ENCODE measurements around the gene FNDC3B. TPM values are rescaled to one million over a fixed set of nuclear protein-coding genes. Genes with fewer than 3 reads are reported as not detected.

FNDC3B gene
- total and polyA plus RNA-seq, 12 donors = 9.7 to 118 (median 85.0) TPM

DNA sequence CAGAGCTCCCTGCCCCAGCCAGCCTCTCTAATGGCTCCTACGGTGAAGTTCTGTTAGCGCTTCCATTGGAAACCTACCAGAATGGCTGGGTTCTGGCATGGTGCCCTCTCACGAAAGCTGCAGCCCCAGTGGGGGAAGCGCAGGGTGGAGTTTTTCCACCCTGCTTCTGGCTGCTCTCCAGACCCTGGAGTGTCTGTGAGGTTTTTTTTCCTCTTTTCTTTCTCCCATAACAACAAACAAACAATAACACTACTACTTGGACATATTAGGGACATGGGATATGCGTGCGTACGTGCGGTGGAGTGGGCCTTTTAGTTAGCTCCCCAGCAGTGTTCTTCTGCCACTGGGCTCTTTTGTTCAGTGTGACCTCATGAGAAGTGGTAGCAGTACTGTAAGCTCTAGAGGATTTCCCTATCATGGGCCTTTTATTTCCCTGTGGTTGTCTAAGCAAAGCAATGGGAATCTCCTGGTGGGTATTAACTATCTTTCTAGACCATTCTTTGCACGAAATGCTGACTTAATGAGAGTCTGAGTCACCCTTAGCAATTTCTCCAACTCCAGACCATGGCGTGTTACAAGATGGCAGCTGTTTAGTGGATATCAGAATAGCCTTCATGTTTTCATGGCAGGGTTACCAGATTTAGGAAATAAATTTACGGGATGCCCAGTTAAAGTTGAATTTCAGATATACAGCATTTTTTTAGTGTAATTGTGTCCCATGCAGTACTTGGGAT is 161.9 kb downstream of the FNDC3B start:
- H3K9me3 ChIP-seq = peaks cover 0 to 6% (median 0%) of the 10 kb centered on the region in 11 donors
- peak; percentile 88 to 92 for DNase-seq
- intact Hi-C loops (cut with DNase I) = loop anchor here in 4 of 10 donors (2.0 to 10.0 kb wide), 7 partner anchors 64 to 164 kb away; partner anchors contain the start of gene FNDC3B (in 2 of the 4)
- ATAC-seq = peak; percentile 87 to 95 (median 90)
- peaks cover 11 to 83% (median 60%) of the 10 kb centered on the region in 9 donors for H3K4me1 ChIP-seq
- TF ChIP-seq, protein P1, sequence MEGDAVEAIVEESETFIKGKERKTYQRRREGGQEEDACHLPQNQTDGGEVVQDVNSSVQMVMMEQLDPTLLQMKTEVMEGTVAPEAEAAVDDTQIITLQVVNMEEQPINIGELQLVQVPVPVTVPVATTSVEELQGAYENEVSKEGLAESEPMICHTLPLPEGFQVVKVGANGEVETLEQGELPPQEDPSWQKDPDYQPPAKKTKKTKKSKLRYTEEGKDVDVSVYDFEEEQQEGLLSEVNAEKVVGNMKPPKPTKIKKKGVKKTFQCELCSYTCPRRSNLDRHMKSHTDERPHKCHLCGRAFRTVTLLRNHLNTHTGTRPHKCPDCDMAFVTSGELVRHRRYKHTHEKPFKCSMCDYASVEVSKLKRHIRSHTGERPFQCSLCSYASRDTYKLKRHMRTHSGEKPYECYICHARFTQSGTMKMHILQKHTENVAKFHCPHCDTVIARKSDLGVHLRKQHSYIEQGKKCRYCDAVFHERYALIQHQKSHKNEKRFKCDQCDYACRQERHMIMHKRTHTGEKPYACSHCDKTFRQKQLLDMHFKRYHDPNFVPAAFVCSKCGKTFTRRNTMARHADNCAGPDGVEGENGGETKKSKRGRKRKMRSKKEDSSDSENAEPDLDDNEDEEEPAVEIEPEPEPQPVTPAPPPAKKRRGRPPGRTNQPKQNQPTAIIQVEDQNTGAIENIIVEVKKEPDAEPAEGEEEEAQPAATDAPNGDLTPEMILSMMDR (IDR thresholded peaks at IDR 0.05) = no peak
- peaks cover 0 to 10% (median 0%) of the 10 kb centered on the region in 9 donors for H3K36me3 ChIP-seq
- H3K27ac ChIP-seq = peak overlapping the region; percentile 69 to 92 (median 82)
- H3K27me3 ChIP-seq = no peaks in the 10 kb centered on the region
- WGBS, 2 donors = 21% methylated on average over 11 of the region's 11 CpGs
- H3K4me3 ChIP-seq = peak overlapping the region in 4 of 10 donors; percentile 2 to 22 (median 6)

DNA sequence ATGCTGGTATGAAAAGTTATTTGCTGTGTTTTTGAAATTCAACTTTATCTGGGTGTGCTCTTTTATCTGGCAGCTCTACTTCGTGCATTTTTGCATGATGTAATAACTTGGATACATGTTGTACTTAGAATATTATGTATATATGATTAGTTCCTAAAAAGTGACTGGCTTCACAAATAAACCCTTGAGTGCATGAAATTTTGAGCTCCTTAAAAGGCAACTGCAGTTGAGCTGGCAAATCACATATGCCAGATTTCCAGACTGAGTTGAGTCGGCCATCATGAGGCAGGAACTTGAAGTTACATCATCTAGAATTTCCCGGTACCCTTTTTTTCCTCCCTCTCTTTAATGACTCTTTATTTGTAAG is 162.5 kb downstream of the FNDC3B start:
- peaks cover 0 to 10% (median 0%) of the 10 kb centered on the region in 9 donors for H3K36me3 ChIP-seq
- intact Hi-C loops (cut with DNase I) = loop anchor here in 4 of 10 donors (2.0 to 10.0 kb wide), 7 partner anchors 65 to 165 kb away; partner anchors contain the start of gene FNDC3B (in 2 of the 4)
- WGBS, 2 donors = 10 to 24% methylated on average over 3 of the region's 3 CpGs
- peaks cover 11 to 87% (median 59%) of the 10 kb centered on the region in 9 donors for H3K4me1 ChIP-seq
- H3K9me3 ChIP-seq = peaks cover 0 to 6% (median 0%) of the 10 kb centered on the region in 11 donors
- H3K4me3 ChIP-seq = no peak overlapping the region
- peak; percentile 7 to 47 (median 24) for ATAC-seq
- H3K27me3 ChIP-seq = no peaks in the 10 kb centered on the region
- H3K27ac ChIP-seq = peak overlapping the region; percentile 69 to 92 (median 82)
- TF ChIP-seq, protein P1 (IDR thresholded peaks at IDR 0.05) = peak in 2 of 9 donors; percentile 18 to 27
- DNase-seq = peak in 1 of 2 donors; percentile 30

DNA sequence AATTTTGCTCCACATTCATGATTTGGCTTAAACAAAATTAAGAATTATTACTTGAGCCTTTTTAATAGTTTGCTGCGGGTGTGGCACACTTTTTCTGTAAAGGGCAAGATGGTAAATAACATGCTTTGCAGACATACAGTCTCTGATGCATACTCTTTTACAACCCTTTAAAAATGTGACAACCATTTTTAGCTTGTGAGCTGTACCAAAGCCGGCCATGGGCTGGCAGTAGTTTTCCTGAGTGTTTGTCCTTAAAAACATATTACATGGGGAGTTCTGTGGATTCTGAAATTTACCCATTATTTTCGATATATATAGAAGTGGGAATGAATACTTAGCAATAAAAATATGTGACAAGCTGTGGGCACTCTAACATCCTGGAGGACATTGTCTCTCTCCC is 163.4 kb downstream of the FNDC3B start:
- Histone ChIP-seq H3K4me1 (peaks cover 11 to 88% (median 62%) of the 10 kb centered on the region in 9 donors), H3K27ac (peak overlapping the region in 7 of 10 donors; percentile 69 to 92 (median 82)), H3K27me3 (no peaks in the 10 kb centered on the region), H3K9me3 (peaks cover 0 to 6% (median 0%) of the 10 kb centered on the region in 11 donors), H3K36me3 (peaks cover 0 to 10% (median 0%) of the 10 kb centered on the region in 9 donors), H3K4me3 (no peak overlapping the region)
- TF ChIP-seq, protein P1 (IDR thresholded peaks at IDR 0.05) = no peak
- intact Hi-C loops (cut with DNase I) = loop anchor here in 4 of 10 donors (5.0 to 10.0 kb wide), 6 partner anchors 65 to 165 kb away; partner anchors contain the start of gene FNDC3B (in 1 of the 4)
- DNase-seq (no peak), ATAC-seq (no peak)
- WGBS, 2 donors = 80 to 87% methylated on average over 3 of the region's 3 CpGs

DNA sequence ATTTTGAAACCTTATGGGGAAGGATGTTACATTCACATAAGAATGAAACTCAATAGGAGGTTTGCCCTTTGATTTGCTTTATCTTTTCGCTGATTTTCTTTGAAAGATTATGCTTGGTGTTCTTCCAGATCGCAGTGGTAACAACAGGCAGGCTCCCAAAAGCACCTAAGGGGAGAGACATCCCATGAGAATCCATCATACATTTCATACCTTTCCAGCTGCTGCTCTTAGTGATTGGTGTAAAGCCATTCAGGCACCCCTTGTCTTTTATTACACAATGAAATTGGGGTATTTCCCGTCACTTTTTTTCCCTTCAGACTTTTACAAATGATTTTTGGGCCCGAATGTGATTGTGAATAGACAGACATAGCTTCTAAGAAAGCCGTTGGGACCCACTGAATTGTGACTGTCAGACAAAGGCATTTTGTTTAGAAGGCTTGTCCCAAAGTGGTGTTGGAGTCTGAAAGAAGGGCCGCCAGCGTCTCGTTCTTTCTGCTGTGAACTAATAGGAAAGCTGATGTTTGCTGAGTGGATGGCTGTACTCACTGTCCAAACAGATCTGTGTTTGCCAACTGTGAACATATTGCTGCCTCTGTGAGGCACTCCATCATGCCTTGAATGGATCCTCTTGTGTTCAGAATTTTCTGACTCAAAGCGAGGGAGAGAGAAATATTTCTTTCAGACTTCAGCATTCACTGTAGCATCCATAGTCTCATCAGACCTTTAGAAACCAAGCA is 164.3 kb downstream of the FNDC3B start:
- H3K36me3 ChIP-seq = peaks cover 0 to 10% (median 0%) of the 10 kb centered on the region in 9 donors
- peak in 1 of 8 donors; percentile 34 for ATAC-seq
- no peaks in the 10 kb centered on the region for H3K27me3 ChIP-seq
- H3K27ac ChIP-seq = peak overlapping the region in 8 of 10 donors; percentile 37 to 92 (median 82)
- H3K4me1 ChIP-seq = peaks cover 11 to 90% (median 64%) of the 10 kb centered on the region in 9 donors
- no peak for DNase-seq
- TF ChIP-seq, protein P1 (IDR thresholded peaks at IDR 0.05) = no peak
- intact Hi-C loops (cut with DNase I) = loop anchor here in 4 of 10 donors (5.0 to 10.0 kb wide), 6 partner anchors 66 to 166 kb away; partner anchors contain the start of gene FNDC3B (in 1 of the 4)
- peaks cover 0 to 6% (median 0%) of the 10 kb centered on the region in 11 donors for H3K9me3 ChIP-seq
- no peak overlapping the region for H3K4me3 ChIP-seq
- 64% methylated on average over 9 of the region's 9 CpGs for WGBS, 2 donors

Measured in heart right ventricle (tissue), 16 donors.